Lung (tissue), 12 donors: ENCODE results near the gene MRPS12. TPM values are rescaled to one million over a fixed set of nuclear protein-coding genes. Genes with fewer than 3 reads are reported as not detected.
A peak's percentile ranks its signal among the peaks of the same experiment; 100 is the strongest.

Source experiments
- ATAC-seq: fragments of 200-7000 bp; cut with Tn5 transposase; one replicate; pipeline ENCODE4 v1.9.1; 2020; ENCODE audit warnings: moderate number of reproducible peaks; ENCODE audit not compliant: insufficient read depth, low FRiP score
- DNase-seq, 3 donors: peaks; one replicate each; pipeline ENCODE4 v3.0.0-alpha.2; 2013 to 2017
- H3K27ac ChIP-seq, 2 donors: one replicate each; pipeline ENCODE4 v1.5.1; 2013; ENCODE audit warnings: mild to moderate bottlenecking in 2 of 2, moderate library complexity in 2 of 2, control low read depth in 1 of 2, inconsistent platforms in 1 of 2, low read depth in 1 of 2, low read length in 1 of 2
- H3K27me3 ChIP-seq, 3 donors: one replicate each; pipeline ENCODE4 v1.5.1; 2013; ENCODE audit warnings: low read length in 2 of 3; ENCODE audit not compliant: control insufficient read depth in 3 of 3, insufficient read depth in 3 of 3
- H3K36me3 ChIP-seq, 4 donors: one replicate each; pipeline ENCODE4 v1.5.1; 2013; ENCODE audit warnings: low read length in 4 of 4, mild to moderate bottlenecking in 1 of 4, moderate library complexity in 1 of 4; ENCODE audit not compliant: control insufficient read depth in 4 of 4, insufficient read depth in 4 of 4
- H3K4me1 ChIP-seq, 5 donors: one replicate each; pipeline ENCODE4 v1.5.1; 2013; ENCODE audit warnings: low read length in 5 of 5, mild to moderate bottlenecking in 2 of 5, moderate library complexity in 1 of 5; ENCODE audit not compliant: control insufficient read depth in 5 of 5, insufficient read depth in 5 of 5
- H3K4me3 ChIP-seq: one replicate; pipeline ENCODE4 v1.5.1; 2013; ENCODE audit warnings: mild to moderate bottlenecking, control low read depth, moderate library complexity
- H3K9ac ChIP-seq, 2 donors: one replicate each; pipeline ENCODE4 v1.5.1; 2013; ENCODE audit warnings: low read length in 2 of 2, control low read depth in 1 of 2; ENCODE audit not compliant: insufficient read depth in 1 of 2
- H3K9me3 ChIP-seq, 4 donors: one replicate each; pipeline ENCODE4 v1.5.1; 2013; ENCODE audit warnings: low read length in 3 of 4, mild to moderate bottlenecking in 1 of 4, moderate library complexity in 1 of 4; ENCODE audit not compliant: control insufficient read depth in 4 of 4, insufficient read depth in 3 of 4
- CTCF ChIP-seq: IDR thresholded peaks from 2 replicates; pipeline ENCODE4 v1.5.1; 2012; ENCODE audit warnings: mild to moderate bottlenecking; ENCODE audit errors: control extremely low read depth, extremely low read depth
- WGBS, 2 donors: extraction: QIAGEN DNeasy Blood & Tissue Kit; methylation state at CpG; one replicate each; pipeline ENCODE4 v1.1.7; 2013; 5-methylcytosine and 5-hydroxymethylcytosine counted together
- polyA plus RNA-seq, 2 donors: library from polyadenylated mRNA; stranded (reverse); fragments of 200-250 nt; gene quantifications; one replicate each; pipeline ENCODE4 v1.2.1, GENCODE V29; 2013
- total RNA-seq, 2 donors: library from RNA; depleted of rRNA in 1 of 2; stranded (reverse); fragments of >200 nt in 1 of 2; gene quantifications; one replicate each; pipeline ENCODE4 v1.2.1, GENCODE V29; 2014 to 2021
- donor health status: control.
- donor health status: control.
- donor health status: Bipolar disorder and iron deficiency.
- donor health status: healthy.
- donor health status: DM: yes; HTN: yes; CAD: no.

The MRPS12 gene
- total and polyA plus RNA-seq, 4 donors: 10.7 to 63.5 (median 36.8) TPM

- Histone ChIP-seq H3K27ac (no peak overlapping the region), H3K4me3 (no peak overlapping the region), H3K9ac (peak overlapping the region in 1 of 2 donors; percentile 97), H3K36me3 (peaks cover 0 to 14% (median 1%) of the 10 kb centered on the region in 4 donors), H3K9me3 (peaks cover 0 to 2% (median 0%) of the 10 kb centered on the region in 4 donors), H3K27me3 (no peaks in the 10 kb centered on the region), H3K4me1 (peaks cover 0 to 18% (median 9%) of the 10 kb centered on the region in 5 donors)
- TF ChIP-seq CTCF: no peak
- ATAC-seq (no peak), DNase-seq (peak in 1 of 3 donors; percentile 53)
- WGBS, 2 donors: 11 to 24% methylated on average over 3 of the region's 3 CpGs
These were observed 30.0 kb upstream of the MRPS12 start for GRCh38 chr19:38900743-38901190.

GRCh38 chr19:38901683-38902082, 29.1 kb upstream of the MRPS12 start:
- H3K36me3 ChIP-seq: peaks cover 0 to 14% (median 2%) of the 10 kb centered on the region in 4 donors
- 99 to 100% methylated on average over 1 of the region's 1 CpG for WGBS, 2 donors

GRCh38 chr19:38904581-38905539, 25.9 kb upstream of the MRPS12 start:
- Histone ChIP-seq H3K4me1 (peaks cover 0 to 10% (median 0%) of the 10 kb centered on the region in 5 donors), H3K36me3 (peaks cover 0 to 35% (median 2%) of the 10 kb centered on the region in 4 donors), H3K4me3 (no peak overlapping the region), H3K27me3 (no peaks in the 10 kb centered on the region), H3K9me3 (peaks cover 0 to 2% (median 0%) of the 10 kb centered on the region in 4 donors), H3K27ac (no peak overlapping the region), H3K9ac (no peak overlapping the region)
- ATAC-seq: no peak
- no peak for TF ChIP-seq CTCF
- WGBS, 2 donors: 89 to 91% methylated on average over 35 of the region's 35 CpGs
- DNase-seq: no peak

More at GRCh38 chr19:38901683-38902082, 29.1 kb upstream of the MRPS12 start:
- Histone ChIP-seq H3K4me3 (no peak overlapping the region), H3K27me3 (no peaks in the 10 kb centered on the region), H3K4me1 (peaks cover 0 to 18% (median 9%) of the 10 kb centered on the region in 5 donors), H3K9ac (no peak overlapping the region), H3K27ac (no peak overlapping the region), H3K9me3 (peaks cover 0 to 2% (median 0%) of the 10 kb centered on the region in 4 donors)
- ATAC-seq (no peak), DNase-seq (no peak)
- TF ChIP-seq CTCF: no peak
